ENCODE results near the gene OXER1. TPM values are rescaled to one million over a fixed set of nuclear protein-coding genes. Genes with fewer than 3 reads are reported as not detected.
A peak's percentile ranks its signal among the peaks of the same experiment; 100 is the strongest.

Gene OXER1
- total and polyA plus RNA-seq, 9 of the 15 experiments (the other 6 are each of a cell fraction or from before 2014, with no cell fraction given), result not detected

- 0 out of 2 replicates have a peak overlapping the region, but pooled peaks have one; percentile 46 for H2AFZ ChIP-seq (ENCODE audit: low read depth, low read length)
- WGBS (ENCODE audit: insufficient coverage, low coverage, missing lambda C conversion rate), result 3% methylated on average over 2 of the region's 2 CpGs
- BruUV-seq (replicated peaks), result no TSS peak
Measured at GRCh38 chr2:42721898-42722297, 42.0 kb downstream of the OXER1 start.

More at GRCh38 chr2:42721898-42722297, 42.0 kb downstream of the OXER1 start:
- Histone ChIP-seq H3K36me3 (ENCODE audit: control insufficient read depth, insufficient read depth, low read length) (no peaks in the 10 kb centered on the region), H3K4me2 (ENCODE audit: insufficient read depth, low read length) (peak overlapping the region; percentile 34; the same call in 1 of the 2 replicates), H3K79me2 (ENCODE audit: control insufficient read depth, insufficient read depth, low read length) (no peaks in the 10 kb centered on the region), H3K9me1 (ENCODE audit: control insufficient read depth, insufficient read depth, low read length) (no peaks in the 10 kb centered on the region), H3K27me3 (ENCODE audit: control insufficient read depth in 2 of 2, insufficient read depth in 2 of 2, low read length in 2 of 2) (peaks cover 4% of the 10 kb centered on the region in 2 experiments; a peak in 2 of 5 replicates), H3K4me3 (no peak overlapping the region), H3K27ac (ENCODE audit: extremely low read depth, low read depth, low read length) (no peak overlapping the region), H4K20me1 (replicated peaks; ENCODE audit: control insufficient read depth, insufficient read depth, low read length) (no peaks in the 10 kb centered on the region), H3K9ac (ENCODE audit: insufficient read depth in 1 of 2, low read depth in 2 of 2, low read length in 2 of 2) (no peak overlapping the region), H3K4me1 (replicated peaks in 1 of 2; ENCODE audit: control insufficient read depth in 2 of 2, insufficient read depth in 2 of 2, low read length in 2 of 2) (peaks cover 0 to 3% of the 10 kb centered on the region in 2 experiments; a peak in 1 of 5 replicates), H3K9me3 (replicated peaks; ENCODE audit: control insufficient read depth, insufficient read depth, low read depth, low read length) (no peaks in the 10 kb centered on the region)
- no peak for DNase-seq (ENCODE audit: extremely low read depth in 1 of 4, low spot score in 3 of 4)
- TF ChIP-seq DEAF1 (CRISPR knock-in tag; IDR thresholded peaks at IDR 0.05) (no peak), SRSF1 (IDR thresholded peaks at IDR 0.05; ENCODE audit: low read depth, low read length) (no peak), ERF (CRISPR knock-in tag; IDR thresholded peaks at IDR 0.05) (no peak), EP300 (IDR thresholded peaks at IDR 0.05; ENCODE audit: low read length) (no peak), NCOA6 (IDR thresholded peaks at IDR 0.05) (no peak), ZBTB1 (CRISPR knock-in tag; IDR thresholded peaks at IDR 0.05; ENCODE audit: borderline replicate concordance, low read depth) (no peak), HNRNPUL1 (IDR thresholded peaks at IDR 0.05; ENCODE audit: low read length) (no peak), ZNF134 (CRISPR knock-in tag; conservative IDR thresholded peaks at IDR 0.05) (no peak), BRD4 (IDR thresholded peaks at IDR 0.05) (no peak), CREBBP (IDR thresholded peaks at IDR 0.05; ENCODE audit: low read depth, low read length) (no peak)
- in situ Hi-C loops (cut with MboI) (no loop called here), intact Hi-C loops (cut with micrococcal nuclease) (no loop called here)
- ATAC-seq, result no peak
- FAIRE-seq, result no peak
- ChIA-PET CTCF (ENCODE audit: low intra/inter-chr PET ratio) (no interaction called here), POLR2A (no interaction called here)
